Measurements from ENCODE around the gene CHMP2A.
A peak's percentile ranks its signal among the peaks of the same experiment; 100 is the strongest.
"Not testable (repeated sequence)": the region's sequence is repeated elsewhere in the genome, so short reads cannot be mapped to it uniquely, and the experiment has no call there.

CHMP2A gene

GRCh38 chr19:58544591-58545285 lies 10.2 kb downstream of the CHMP2A start:
- TF ChIP-seq CTCF (conservative IDR thresholded peaks at IDR 0.05): no peak
- peak overlapping the region; percentile 95 for H3K27ac ChIP-seq

- TF ChIP-seq CTCF (conservative IDR thresholded peaks at IDR 0.05): no peak
Measured at GRCh38 chr19:58543826-58544590, 10.9 kb downstream of the CHMP2A start, which contains the start of gene TRIM28. Gene TRIM28, plus strand, starts transcription at chr19:58544064. Its CDS starts 694 bp downstream, at chr19:58544758.

GRCh38 chr19:58542641-58543372 lies 12.1 kb downstream of the CHMP2A start:
- H3K27ac ChIP-seq: peak overlapping the region; percentile 95

More at GRCh38 chr19:58543826-58544590, 10.9 kb downstream of the CHMP2A start, which contains the start of gene TRIM28:
- H3K27ac ChIP-seq: peak within 1 kb of the TSS; percentile 95

GRCh38 chr19:58539169-58539559 lies 15.7 kb downstream of the CHMP2A start:
- not testable (repeated sequence) for H3K27ac ChIP-seq

GRCh38 chr19:58538257-58539168 lies 16.4 kb downstream of the CHMP2A start:
- H3K27ac ChIP-seq: no peak overlapping the region
- TF ChIP-seq CTCF (conservative IDR thresholded peaks at IDR 0.05): no peak

- TF ChIP-seq CTCF (conservative IDR thresholded peaks at IDR 0.05): no peak
- H3K27ac ChIP-seq: no peak overlapping the region
Measured at GRCh38 chr19:58536852-58537798, 17.8 kb downstream of the CHMP2A start.

GRCh38 chr19:58535857-58536256 lies 19.0 kb downstream of the CHMP2A start:
- H3K27ac ChIP-seq: no peak overlapping the region
- TF ChIP-seq CTCF (conservative IDR thresholded peaks at IDR 0.05): no peak

Measured in VCaP (cell line).